OCI-LY1 (cell line): Measurements from ENCODE around the gene TCL1B.

Source experiments
- H2AFZ ChIP-seq: fragments of 200-600 bp; sonication (generic), shearing (Covaris generic); 2 replicates; pipeline ENCODE4 v1.6.0; 2014; ENCODE audit warnings: antibody characterized with exemption, mild to moderate bottlenecking, low read length
- H3F3A ChIP-seq: fragments of 200-600 bp; sonication (generic), shearing (Covaris generic); 2 replicates; pipeline ENCODE4 v1.6.0; 2014; ENCODE audit warnings: mild to moderate bottlenecking, antibody characterized with exemption, low read length, moderate library complexity; ENCODE audit not compliant: insufficient read depth
- H3K27ac ChIP-seq: fragments of 200-600 bp; sonication (generic); 2 replicates; pipeline ENCODE4 v1.5.1; 2014; ENCODE audit warnings: low read length, mixed run types, mild to moderate bottlenecking, low read depth; ENCODE audit not compliant: poor library complexity, severe bottlenecking
- H3K27me3 ChIP-seq: fragments of 200-600 bp; sonication (generic); 2 replicates; pipeline ENCODE4 v1.6.0; 2014; ENCODE audit warnings: antibody characterized with exemption, mild to moderate bottlenecking, low read length, moderate library complexity; ENCODE audit not compliant: insufficient read depth
- H3K36me3 ChIP-seq: fragments of 200-600 bp; sonication (generic); 2 replicates; pipeline ENCODE4 v1.6.1; 2014; ENCODE audit warnings: mild to moderate bottlenecking, antibody characterized with exemption, low read length, moderate library complexity, mixed read lengths; ENCODE audit not compliant: insufficient read depth
- H3K4me1 ChIP-seq: fragments of 200-600 bp; sonication (generic); 2 replicates; pipeline ENCODE4 v1.5.1; 2014; ENCODE audit warnings: mild to moderate bottlenecking, low read length, moderate library complexity; ENCODE audit not compliant: insufficient read depth, severe bottlenecking
- H3K4me2 ChIP-seq: fragments of 200-600 bp; sonication (generic), shearing (Covaris generic); 2 replicates; pipeline ENCODE4 v1.6.1; 2014; ENCODE audit warnings: low read length
- H3K4me3 ChIP-seq: fragments of 200-600 bp; sonication (generic); 2 replicates; pipeline ENCODE4 v1.5.1; 2014; ENCODE audit warnings: low read length, low read depth, mild to moderate bottlenecking, mixed read lengths; ENCODE audit not compliant: poor library complexity, severe bottlenecking
- H3K79me2 ChIP-seq: fragments of 200-600 bp; shearing (Covaris generic); 2 replicates; pipeline ENCODE4 v1.6.1; 2016; ENCODE audit warnings: mixed run types, low read length, mixed read lengths; ENCODE audit not compliant: insufficient read depth
- H3K9ac ChIP-seq: fragments of 200-600 bp; sonication (generic), shearing (Covaris generic); 2 replicates; pipeline ENCODE4 v1.6.1; 2014; ENCODE audit warnings: mild to moderate bottlenecking, low read length, mixed read lengths
- H3K9me2 ChIP-seq: fragments of 200-600 bp; sonication (generic), shearing (Covaris generic); 2 replicates; pipeline ENCODE4 v1.6.1; 2014; ENCODE audit warnings: low read depth, mild to moderate bottlenecking, low read length, mixed read lengths
- H3K9me3 ChIP-seq: fragments of 200-600 bp; shearing (Covaris generic); 2 replicates; pipeline ENCODE4 v1.6.1; 2014; ENCODE audit warnings: low read length, mixed read lengths
- H4K20me1 ChIP-seq: fragments of 200-600 bp; sonication (generic), shearing (Covaris generic); 2 replicates; pipeline ENCODE4 v1.6.0; 2016; ENCODE audit warnings: mild to moderate bottlenecking, low read length; ENCODE audit not compliant: insufficient read depth
- EZH2 ChIP-seq: fragments of 200-600 bp; sonication (generic), shearing (Covaris generic); IDR thresholded peaks from 2 replicates; pipeline ENCODE4 v1.8.0; 2017; ENCODE audit warnings: borderline replicate concordance, mixed run types, mild to moderate bottlenecking, antibody characterized with exemption, low read length, moderate library complexity, mixed read lengths
- TF ChIP-seq, protein P1 (sequence below): fragments of 200-600 bp; sonication (generic), shearing (Covaris generic); IDR thresholded peaks from 2 replicates; pipeline ENCODE4 v1.5.1; 2017; ENCODE audit warnings: mild to moderate bottlenecking, antibody characterized with exemption, low read length, moderate library complexity, mixed read lengths

Gene TCL1B

GRCh38 chr14:95681153-95681552 lies 5.1 kb upstream of the TCL1B start:
- H3K4me3 ChIP-seq = no peak overlapping the region
- no peak overlapping the region for H3K4me2 ChIP-seq
- H3K9me3 ChIP-seq = 0 out of 2 replicates have a peak, but pooled peaks cover 3% of the 10 kb centered on the region
- no peaks in the 10 kb centered on the region for H3K9me2 ChIP-seq
- H3K36me3 ChIP-seq = peaks cover 11% of the 10 kb centered on the region
- H3K4me1 ChIP-seq = peaks cover 85% of the 10 kb centered on the region
- H3K27me3 ChIP-seq = no peaks in the 10 kb centered on the region
- H3K27ac ChIP-seq = peak overlapping the region; percentile 89
- no peak overlapping the region for H2AFZ ChIP-seq
- H3F3A ChIP-seq = peaks cover 8% of the 10 kb centered on the region; the same call in 1 of the 2 replicates
- no peaks in the 10 kb centered on the region for H3K79me2 ChIP-seq
- H4K20me1 ChIP-seq = no peaks in the 10 kb centered on the region
- TF ChIP-seq, protein P1, sequence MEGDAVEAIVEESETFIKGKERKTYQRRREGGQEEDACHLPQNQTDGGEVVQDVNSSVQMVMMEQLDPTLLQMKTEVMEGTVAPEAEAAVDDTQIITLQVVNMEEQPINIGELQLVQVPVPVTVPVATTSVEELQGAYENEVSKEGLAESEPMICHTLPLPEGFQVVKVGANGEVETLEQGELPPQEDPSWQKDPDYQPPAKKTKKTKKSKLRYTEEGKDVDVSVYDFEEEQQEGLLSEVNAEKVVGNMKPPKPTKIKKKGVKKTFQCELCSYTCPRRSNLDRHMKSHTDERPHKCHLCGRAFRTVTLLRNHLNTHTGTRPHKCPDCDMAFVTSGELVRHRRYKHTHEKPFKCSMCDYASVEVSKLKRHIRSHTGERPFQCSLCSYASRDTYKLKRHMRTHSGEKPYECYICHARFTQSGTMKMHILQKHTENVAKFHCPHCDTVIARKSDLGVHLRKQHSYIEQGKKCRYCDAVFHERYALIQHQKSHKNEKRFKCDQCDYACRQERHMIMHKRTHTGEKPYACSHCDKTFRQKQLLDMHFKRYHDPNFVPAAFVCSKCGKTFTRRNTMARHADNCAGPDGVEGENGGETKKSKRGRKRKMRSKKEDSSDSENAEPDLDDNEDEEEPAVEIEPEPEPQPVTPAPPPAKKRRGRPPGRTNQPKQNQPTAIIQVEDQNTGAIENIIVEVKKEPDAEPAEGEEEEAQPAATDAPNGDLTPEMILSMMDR = no peak
- TF ChIP-seq EZH2 = no peak
- H3K9ac ChIP-seq = no peak overlapping the region

DNA sequence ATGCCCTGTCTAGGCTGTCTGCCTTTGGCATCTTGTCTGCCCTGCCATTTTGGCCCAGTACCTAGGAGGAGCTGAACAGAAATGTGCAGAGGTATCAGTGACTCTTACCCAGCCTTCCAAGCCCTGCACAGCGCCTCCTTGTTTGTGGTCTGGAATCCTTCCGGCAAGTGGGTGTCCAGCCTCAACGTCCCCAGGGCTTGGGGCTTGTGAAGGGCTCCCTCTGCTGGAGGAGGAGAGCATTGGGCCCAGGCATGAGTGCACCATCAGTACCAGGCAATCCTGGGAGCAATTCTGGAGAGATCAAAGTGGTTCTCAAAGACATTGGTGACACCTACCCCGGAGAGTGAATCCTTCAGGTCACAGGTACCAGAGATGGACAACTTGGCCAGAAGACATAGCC lies 2.4 kb upstream of the TCL1B start:
- Histone ChIP-seq H3K9me3 (no peaks in the 10 kb centered on the region), H3F3A (peaks cover 4% of the 10 kb centered on the region; the same call in 1 of the 2 replicates), H3K36me3 (peaks cover 25% of the 10 kb centered on the region), H3K79me2 (peaks cover 22% of the 10 kb centered on the region), H3K27me3 (no peaks in the 10 kb centered on the region), H3K27ac (peak overlapping the region; percentile 89), H3K4me1 (peaks cover 81% of the 10 kb centered on the region), H3K9ac (peak overlapping the region; percentile 1; the same call in 1 of the 2 replicates), H3K4me2 (peak overlapping the region; percentile 14), H3K4me3 (peak overlapping the region; percentile 3), H2AFZ (no peak overlapping the region), H3K9me2 (no peaks in the 10 kb centered on the region), H4K20me1 (no peaks in the 10 kb centered on the region)
- no peak for TF ChIP-seq EZH2
- TF ChIP-seq, protein P1 = peak; percentile 99

- no peak for TF ChIP-seq EZH2
- TF ChIP-seq, protein P1 = no peak
- no peak overlapping the region for H2AFZ ChIP-seq
- peak overlapping the region; percentile 95 for H3K4me2 ChIP-seq
- H3K27me3 ChIP-seq = no peaks in the 10 kb centered on the region
- peak overlapping the region; percentile 87 for H3K9ac ChIP-seq
- peaks cover 3% of the 10 kb centered on the region; the same call in 1 of the 2 replicates for H3F3A ChIP-seq
- peak overlapping the region; percentile 97 for H3K27ac ChIP-seq
- H3K36me3 ChIP-seq = peaks cover 52% of the 10 kb centered on the region
- H3K4me3 ChIP-seq = peak overlapping the region; percentile 81
- no peaks in the 10 kb centered on the region for H3K9me3 ChIP-seq
- no peaks in the 10 kb centered on the region for H3K9me2 ChIP-seq
- H3K4me1 ChIP-seq = peaks cover 78% of the 10 kb centered on the region
- H3K79me2 ChIP-seq = peaks cover 36% of the 10 kb centered on the region
- no peaks in the 10 kb centered on the region for H4K20me1 ChIP-seq
These were observed 709 bp downstream of the TCL1B start for GRCh38 chr14:95686935-95687334.
